Pulmonary artery endothelial cell (primary cell): ENCODE results near the gene GALR2. TPM values are rescaled to one million over a fixed set of nuclear protein-coding genes. Genes with fewer than 3 reads are reported as not detected.

Experiments
- DNase-seq: peaks from one replicate; pipeline ENCODE4 v3.0.0-alpha.2; 2011; ENCODE audit warnings: low read depth, low spot score
- total RNA-seq: library from RNA; depleted of rRNA; stranded (reverse); fragments of >200 nt; gene quantifications from 2 replicates; pipeline ENCODE4 v1.2.3, GENCODE V29; 2014

Gene GALR2
- total RNA-seq, 1 donor from 2014 or later: not detected

- no peak for DNase-seq
Measured at GRCh38 chr17:76094046-76094445, 19.5 kb downstream of the GALR2 start.

- DNase-seq: no peak
Measured at GRCh38 chr17:76095943-76096342, 21.4 kb downstream of the GALR2 start.

GRCh38 chr17:76097716-76098295, 23.2 kb downstream of the GALR2 start:
- DNase-seq: no peak

- DNase-seq: no peak
Measured at GRCh38 chr17:76102944-76103273, 28.3 kb downstream of the GALR2 start.

GRCh38 chr17:76103274-76104139, 28.9 kb downstream of the GALR2 start, which contains the start of gene EXOC7:
TSS of gene EXOC7 (minus strand) at chr17:76103787. CDS start at chr17:76103692, 95 bp downstream.
- DNase-seq: peak; percentile 46

- no peak for DNase-seq
Measured at GRCh38 chr17:76104140-76104895, 29.7 kb downstream of the GALR2 start.

- DNase-seq: no peak
Measured at GRCh38 chr17:76104896-76105231, 30.3 kb downstream of the GALR2 start.

GRCh38 chr17:76106703-76107102, 32.1 kb downstream of the GALR2 start:
- no peak for DNase-seq

GRCh38 chr17:76107509-76107908, 32.9 kb downstream of the GALR2 start:
- DNase-seq: no peak

- DNase-seq: no peak
Measured at GRCh38 chr17:76111956-76112355, 37.4 kb downstream of the GALR2 start.

GRCh38 chr17:76115138-76115754, 40.7 kb downstream of the GALR2 start:
- DNase-seq: no peak

GRCh38 chr17:76119409-76120371, 45.1 kb downstream of the GALR2 start:
- no peak for DNase-seq

- no peak for DNase-seq
Measured at GRCh38 chr17:76120658-76121008, 46.1 kb downstream of the GALR2 start.

GRCh38 chr17:76121932-76122430, 47.4 kb downstream of the GALR2 start:
- no peak for DNase-seq

- no peak for DNase-seq
Measured at GRCh38 chr17:76122431-76123190, 48.0 kb downstream of the GALR2 start.

GRCh38 chr17:76123191-76123499, 48.6 kb downstream of the GALR2 start:
- DNase-seq: no peak

- DNase-seq: no peak
Measured at GRCh38 chr17:76123749-76124581, 49.4 kb downstream of the GALR2 start.

GRCh38 chr17:76124582-76125390, 50.2 kb downstream of the GALR2 start:
- no peak for DNase-seq

- DNase-seq: no peak
Measured at GRCh38 chr17:76125391-76125675, 50.8 kb downstream of the GALR2 start.
